Measurements from ENCODE around the gene PNMA8C. TPM values are rescaled to one million over a fixed set of nuclear protein-coding genes. Genes with fewer than 3 reads are reported as not detected.

Gene PNMA8C
- total RNA-seq, 4 donors from 2014 or later, result not detected

GRCh38 chr19:46411925-46412649, 16.6 kb downstream of the PNMA8C start:
- ATAC-seq (ENCODE audit: low FRiP score), result no peak
- TF ChIP-seq CTCF (IDR thresholded peaks at IDR 0.05), result no peak

GRCh38 chr19:46411088-46411924, 17.4 kb downstream of the PNMA8C start:
- DNase-seq (ENCODE audit: low spot score), result no peak
- ATAC-seq (ENCODE audit: low FRiP score), result no peak
- TF ChIP-seq CTCF (IDR thresholded peaks at IDR 0.05), result no peak

More at GRCh38 chr19:46411925-46412649, 16.6 kb downstream of the PNMA8C start:
- DNase-seq (ENCODE audit: low spot score), result no peak

- DNase-seq (ENCODE audit: low spot score) (no peak), ATAC-seq (ENCODE audit: low FRiP score) (no peak)
- TF ChIP-seq CTCF (IDR thresholded peaks at IDR 0.05), result no peak
Measured at GRCh38 chr19:46410205-46411087, 18.3 kb downstream of the PNMA8C start.

- no peak for TF ChIP-seq CTCF (IDR thresholded peaks at IDR 0.05)
- no peak for DNase-seq (ENCODE audit: low spot score)
- ATAC-seq (ENCODE audit: low FRiP score), result no peak
Measured at GRCh38 chr19:46409191-46409590, 19.5 kb downstream of the PNMA8C start.

- DNase-seq (ENCODE audit: low spot score) (peak; percentile 41), ATAC-seq (ENCODE audit: low FRiP score) (no peak)
- no peak for TF ChIP-seq CTCF (IDR thresholded peaks at IDR 0.05)
Measured at GRCh38 chr19:46408664-46409039, 20.1 kb downstream of the PNMA8C start.

- DNase-seq (ENCODE audit: low spot score) (no peak), ATAC-seq (ENCODE audit: low FRiP score) (no peak)
Measured at GRCh38 chr19:46407856-46408663, 20.7 kb downstream of the PNMA8C start.

More at GRCh38 chr19:46407856-46408663, 20.7 kb downstream of the PNMA8C start:
- TF ChIP-seq CTCF (IDR thresholded peaks at IDR 0.05), result no peak

All from omental fat pad (tissue), 4 donors.